K562 (cell line): ENCODE data around the gene HSP90AA1. TPM values are rescaled to one million over a fixed set of nuclear protein-coding genes. Genes with fewer than 3 reads are reported as not detected.

ENCODE experiments used
- ADNP ChIP-seq: fragments of 200-800 bp; sonication (Bioruptor generic); IDR thresholded peaks from 2 replicates; pipeline ENCODE4 v1.6.1; 2016; ENCODE audit warnings: missing genetic modification characterization, missing compliant biosample characterization
- CEBPG ChIP-seq, 3 experiments: fragments of 200-800 bp in 1 of 3; sonication (Bioruptor generic) in 1 of 3; sonication (generic) in 1 of 3; formaldehyde crosslinking in 1 of 3; IDR thresholded peaks in 2 of 3; conservative IDR thresholded peaks in 1 of 3; 2 replicates each; pipeline versions ENCODE4 v1.6.1 to v1.8.0; 2016 to 2022; ENCODE audit warnings: missing compliant biosample characterization in 2 of 3, missing genetic modification characterization in 2 of 3, mild to moderate bottlenecking in 1 of 3, missing genetic modification reagents in 1 of 3
- ETV1 ChIP-seq: fragments of 450-650 bp; conservative IDR thresholded peaks from 2 replicates; pipeline ENCODE4 v1.6.1; 2016; ENCODE audit warnings: missing genetic modification characterization, control low read depth, low read depth, missing compliant biosample characterization
- FOXP4 ChIP-seq: sonication (generic); formaldehyde crosslinking; IDR thresholded peaks from 2 replicates; pipeline ENCODE4 v1.8.0; 2022; ENCODE audit warnings: mild to moderate bottlenecking, missing genetic modification reagents, borderline replicate concordance
- GATAD2A ChIP-seq: fragments of 450-650 bp; IDR thresholded peaks from 2 replicates; pipeline ENCODE4 v1.6.1; 2017
- HIVEP1 ChIP-seq: fragments of 250-450 bp; sonication (Bioruptor Pico); IDR thresholded peaks from 2 replicates; pipeline ENCODE4 v1.4.0; 2020; ENCODE audit warnings: mild to moderate bottlenecking
- MTF1 ChIP-seq: fragments of 250-450 bp; sonication (Bioruptor Pico); IDR thresholded peaks from 2 replicates; pipeline ENCODE4 v1.9.0; 2021; ENCODE audit warnings: moderate library complexity, mild to moderate bottlenecking, inconsistent platforms, borderline replicate concordance
- PKNOX1 ChIP-seq: fragments of 450-650 bp; IDR thresholded peaks from 2 replicates; pipeline ENCODE4 v1.6.1; 2016
- POLR2A ChIP-seq: fragments of 450-650 bp; conservative IDR thresholded peaks from 2 replicates; pipeline ENCODE4 v1.6.1; 2016
- RB1 ChIP-seq: fragments of 450-650 bp; IDR thresholded peaks from 2 replicates; pipeline ENCODE4 v1.6.1; 2017; ENCODE audit warnings: low read depth, mild to moderate bottlenecking
- RFX7 ChIP-seq: fragments of 250-450 bp; sonication (Bioruptor Pico); IDR thresholded peaks from 2 replicates; pipeline ENCODE4 v1.5.1; 2021; ENCODE audit warnings: mild to moderate bottlenecking
- SIRT6 ChIP-seq: IDR thresholded peaks from one replicate; pipeline ENCODE4 v1.6.1; 2012; ENCODE audit warnings: low read depth, mild to moderate bottlenecking, control low read depth, inconsistent platforms, low read length, moderate library complexity
- SMARCA5 ChIP-seq: fragments of 450-650 bp; IDR thresholded peaks from 2 replicates; pipeline ENCODE4 v1.6.1; 2016
- SRSF9 ChIP-seq: fragments of 200-400 bp; formaldehyde crosslinking; IDR thresholded peaks from 2 replicates; pipeline ENCODE4 v1.6.1; 2017; ENCODE audit warnings: low read depth, low read length, borderline replicate concordance
- VEZF1 ChIP-seq: fragments of 200-800 bp; sonication (Bioruptor generic); IDR thresholded peaks from 2 replicates; pipeline ENCODE4 v1.6.1; 2017; ENCODE audit warnings: missing genetic modification characterization, missing compliant biosample characterization
- YBX1 ChIP-seq: fragments of 450-650 bp; IDR thresholded peaks from 2 replicates; pipeline ENCODE4 v1.7.1; 2016; ENCODE audit warnings: mild to moderate bottlenecking
- YY1 ChIP-seq, 3 experiments: IDR thresholded peaks; 2 replicates each; pipeline ENCODE4 v1.6.1; 2011; ENCODE audit warnings: low read length in 2 of 3, mild to moderate bottlenecking in 2 of 3, moderate library complexity in 2 of 3, borderline replicate concordance in 1 of 3, control low read depth in 1 of 3, low read depth in 1 of 3; ENCODE audit not compliant: insufficient read depth in 3 of 3, insufficient replicate concordance in 2 of 3, control insufficient read depth in 1 of 3, insufficient read length in 1 of 3; ENCODE audit errors: extremely low read depth in 1 of 3
- ZBTB26 ChIP-seq: fragments of 450-650 bp; formaldehyde crosslinking; IDR thresholded peaks from 2 replicates; pipeline ENCODE4 v1.4.0; 2022; ENCODE audit warnings: missing genetic modification characterization
- ZBTB7A ChIP-seq: IDR thresholded peaks from 2 replicates; pipeline ENCODE4 v1.6.1; 2011; ENCODE audit warnings: low read depth, mild to moderate bottlenecking, low read length, moderate library complexity, borderline replicate concordance; ENCODE audit not compliant: control insufficient read depth
- ZNF184 ChIP-seq: sonication (generic); formaldehyde crosslinking; IDR thresholded peaks from 2 replicates; pipeline ENCODE4 v1.5.0; 2020; ENCODE audit warnings: missing genetic modification reagents
- ZNF263 ChIP-seq: sonication (generic); formaldehyde crosslinking; IDR thresholded peaks from 2 replicates; pipeline ENCODE4 v1.8.0; 2022; ENCODE audit warnings: mild to moderate bottlenecking, missing genetic modification reagents, borderline replicate concordance
- ZNF79 ChIP-seq: fragments of 250-450 bp; sonication (Bioruptor Pico); IDR thresholded peaks from 2 replicates; pipeline ENCODE4 v1.4.0; 2020; ENCODE audit warnings: low read depth, mild to moderate bottlenecking, moderate library complexity
- polyA plus RNA-seq, 8 experiments: library from polyadenylated mRNA; depleted of rRNA in 4 of 8; stranded (reverse) in 5 of 8; unstranded in 3 of 8; fragments of >200 nt; fragmentation: Nextera tagmentation in 2 of 8; fragmentation: Illumina TruSeq in 1 of 8; extraction: Ambion mirVana in 2 of 8; extraction: Trizol in 1 of 8; gene quantifications; 2 replicates each; pipeline versions ENCODE4 v1.2.1 to v1.2.3, GENCODE V29; 2011 to 2014; ENCODE audit warnings: inconsistent platforms in 1 of 8, missing spikeins in 1 of 8
- total RNA-seq, 7 experiments: library from RNA; depleted of rRNA in 6 of 7; stranded (reverse); fragments of >200 nt in 6 of 7; fragmentation: Illumina TruSeq in 2 of 7; extraction: Trizol in 2 of 7; gene quantifications; 2 replicates each; pipeline versions ENCODE4 v1.2.1 to v1.2.3, GENCODE V29; 2011 to 2021; ENCODE audit warnings: low replicate concordance in 1 of 7

The HSP90AA1 gene
- total and polyA plus RNA-seq, 9 of the 15 experiments (the other 6 are each of a cell fraction or from before 2014, with no cell fraction given), result 377 to 1,731 (median 879) TPM

- TF ChIP-seq ZBTB26 (CRISPR knock-in tag) (no peak), SMARCA5 (no peak), ADNP (tag) (no peak), CEBPG (CRISPR knock-in tag; IDR thresholded peaks at IDR 0.05) (peak; percentile 43; the same call in 1 of the 2 replicates), CEBPG (tag; conservative IDR thresholded peaks at IDR 0.05 in 1 of 2, IDR thresholded peaks at IDR 0.05 in 1 of 2) (peak in 1 of 2 experiments; percentile 11; a peak in 1 of 4 replicates), ZNF263 (CRISPR knock-in tag) (peak; percentile 10; the same call in 1 of the 2 replicates), POLR2A (peak; percentile 98), ZBTB7A (peak; percentile 83; the same call in 1 of the 2 replicates), RFX7 (CRISPR knock-in tag) (no peak), YY1 (IDR thresholded peaks at IDR 0.05; ENCODE audit: borderline replicate concordance in 1 of 3, control insufficient read depth in 1 of 3, extremely low read depth in 1 of 3, insufficient read depth in 3 of 3, insufficient read length in 1 of 3, insufficient replicate concordance in 2 of 3, low read depth in 1 of 3, low read length in 2 of 3) (peak in 2 of 3 experiments; percentile 27 to 51), SIRT6 (no peak), SRSF9 (no peak), VEZF1 (CRISPR knock-in tag) (peak; percentile 84), GATAD2A (0 out of 2 replicates have a peak, but pooled peaks have one; percentile 47), FOXP4 (CRISPR knock-in tag) (no peak), HIVEP1 (CRISPR knock-in tag) (no peak), PKNOX1 (peak; percentile 8; the same call in 1 of the 2 replicates), MTF1 (CRISPR knock-in tag) (no peak), YBX1 (no peak), ETV1 (tag) (peak; percentile 56), ZNF79 (no peak), RB1 (peak; percentile 20; the same call in 1 of the 2 replicates), ZNF184 (CRISPR knock-in tag) (no peak)
Observed at GRCh38 chr14:102086972-102087761, at the start of gene HSP90AA1 (continued).
